Renal cortical epithelial cell (primary cell): ENCODE results near the gene SRRM3. TPM values are rescaled to one million over a fixed set of nuclear protein-coding genes. Genes with fewer than 3 reads are reported as not detected.
"Not testable (repeated sequence)": the region's sequence is repeated elsewhere in the genome, so short reads cannot be mapped to it uniquely, and the experiment has no call there.

ENCODE experiments used
- DNase-seq: peaks from one replicate; pipeline ENCODE4 v3.0.0-alpha.2; 2011; ENCODE audit warnings: low read depth
- total RNA-seq: library from RNA; depleted of rRNA; stranded (reverse); fragments of >200 nt; gene quantifications from 2 replicates; pipeline ENCODE4 v1.2.3, GENCODE V29; 2014

Gene SRRM3
- total RNA-seq, 1 donor from 2014 or later, result 0.30 TPM

DNA sequence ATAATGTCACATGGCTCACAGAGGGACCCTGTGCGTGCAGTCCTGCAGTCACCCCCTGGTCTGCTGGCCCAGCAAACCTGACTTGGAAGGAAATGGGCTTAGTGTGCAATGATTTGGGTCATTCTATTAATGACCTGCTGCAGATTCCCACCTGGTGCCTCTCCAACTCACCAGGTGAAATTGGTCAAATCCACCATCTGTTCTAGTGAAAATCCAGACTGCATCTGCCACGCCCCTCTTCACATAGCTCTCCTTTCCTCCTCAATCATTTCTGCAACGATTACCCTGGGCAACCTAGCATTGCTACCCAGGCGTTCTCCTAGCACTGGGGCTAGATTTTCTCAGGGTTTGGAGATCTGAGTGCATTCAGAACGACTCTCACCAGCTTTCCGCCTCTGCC is 29.4 kb downstream of the SRRM3 start:
- no peak for DNase-seq

DNA sequence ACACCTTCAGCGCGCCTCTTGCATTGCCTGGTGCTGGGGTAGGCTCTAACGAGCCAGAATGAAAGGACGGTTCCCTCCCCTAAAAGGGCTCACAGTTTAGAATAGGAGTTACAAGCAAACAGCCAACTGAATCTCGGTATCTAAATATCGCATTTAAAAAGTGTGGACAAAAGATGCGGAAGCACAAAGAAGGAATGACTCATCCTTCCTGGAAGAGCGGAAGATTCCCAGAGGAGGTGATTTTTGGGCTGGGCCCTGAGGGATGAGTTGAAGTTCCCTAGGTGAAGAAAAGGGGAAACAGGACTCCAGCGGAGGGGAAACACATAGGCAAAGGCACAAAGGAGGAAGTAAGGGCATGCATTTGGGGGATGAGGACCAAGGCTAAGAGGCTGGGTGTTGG is 29.9 kb downstream of the SRRM3 start:
- DNase-seq, result no peak

DNA sequence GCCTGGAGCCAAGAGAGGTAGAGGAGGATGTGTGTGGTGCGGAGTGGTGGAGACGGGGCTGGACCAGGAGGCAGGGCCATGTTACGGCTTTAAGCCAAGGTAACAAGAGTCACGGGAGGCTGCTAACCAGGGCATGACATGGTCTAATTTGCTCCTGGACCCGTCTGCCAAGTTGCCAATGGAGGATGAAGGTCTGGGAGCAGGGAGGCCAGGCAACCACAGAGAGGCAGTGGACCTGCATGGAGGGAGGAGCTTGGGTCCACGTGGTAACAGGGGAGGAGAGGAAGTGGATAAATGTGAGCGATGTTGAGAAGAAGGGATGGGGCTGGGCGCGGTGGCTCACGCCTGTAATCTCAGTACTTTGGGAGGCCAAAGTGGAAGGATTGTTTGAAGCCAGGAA is 31.0 kb downstream of the SRRM3 start:
- no peak for DNase-seq

DNA sequence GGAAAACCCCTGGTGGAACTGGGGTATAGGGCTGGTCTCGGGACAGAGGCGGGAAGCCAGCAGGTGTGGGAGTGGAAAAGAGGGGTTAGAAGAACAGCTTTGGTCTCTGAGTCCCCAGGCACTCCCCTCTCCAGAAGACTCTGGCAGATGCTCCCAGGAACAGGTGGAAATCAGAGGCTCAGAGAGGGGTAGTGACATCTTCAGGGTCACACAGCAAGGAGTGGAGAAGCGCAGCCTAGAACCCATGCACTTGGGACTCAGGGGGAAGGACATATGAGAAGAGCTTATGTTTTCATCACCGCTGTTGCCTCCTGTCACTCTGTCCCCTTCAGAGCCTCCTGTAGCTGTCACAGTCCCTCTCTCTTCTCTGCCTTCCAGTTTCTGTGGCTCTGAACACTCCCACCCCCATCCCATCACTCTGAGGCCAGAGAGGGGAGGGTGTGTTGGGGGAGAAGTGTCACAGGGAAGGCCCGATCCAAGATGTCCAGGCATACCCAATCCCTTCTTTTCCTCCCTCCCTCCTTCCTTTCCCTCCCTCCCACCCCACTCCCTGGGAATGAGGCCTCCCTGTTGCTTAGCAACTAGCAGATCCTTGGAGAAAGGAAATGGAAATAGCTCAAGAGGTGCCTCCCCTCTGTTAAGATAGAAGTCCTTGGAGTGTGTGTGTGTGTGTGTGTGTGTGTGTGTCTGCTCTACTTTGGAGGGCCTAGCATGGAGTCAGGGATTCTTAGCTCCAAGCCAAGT is 32.0 kb downstream of the SRRM3 start:
- DNase-seq, result no peak

DNA sequence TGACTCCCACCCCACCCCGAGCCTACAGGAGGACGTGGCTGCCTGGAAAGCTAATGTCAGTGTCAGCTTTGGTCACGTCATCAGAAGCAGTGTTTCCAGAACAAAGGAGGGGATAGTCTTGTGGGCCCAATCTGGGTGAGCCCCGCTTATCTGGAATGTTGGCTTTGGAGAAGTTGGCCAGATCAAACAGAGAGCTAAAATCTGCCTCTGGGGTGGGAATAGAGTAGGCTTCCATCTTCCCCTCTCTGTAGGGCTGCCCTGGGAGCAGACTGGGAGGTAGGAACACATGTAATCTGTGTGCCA is 32.5 kb downstream of the SRRM3 start:
- DNase-seq, result no peak

DNA sequence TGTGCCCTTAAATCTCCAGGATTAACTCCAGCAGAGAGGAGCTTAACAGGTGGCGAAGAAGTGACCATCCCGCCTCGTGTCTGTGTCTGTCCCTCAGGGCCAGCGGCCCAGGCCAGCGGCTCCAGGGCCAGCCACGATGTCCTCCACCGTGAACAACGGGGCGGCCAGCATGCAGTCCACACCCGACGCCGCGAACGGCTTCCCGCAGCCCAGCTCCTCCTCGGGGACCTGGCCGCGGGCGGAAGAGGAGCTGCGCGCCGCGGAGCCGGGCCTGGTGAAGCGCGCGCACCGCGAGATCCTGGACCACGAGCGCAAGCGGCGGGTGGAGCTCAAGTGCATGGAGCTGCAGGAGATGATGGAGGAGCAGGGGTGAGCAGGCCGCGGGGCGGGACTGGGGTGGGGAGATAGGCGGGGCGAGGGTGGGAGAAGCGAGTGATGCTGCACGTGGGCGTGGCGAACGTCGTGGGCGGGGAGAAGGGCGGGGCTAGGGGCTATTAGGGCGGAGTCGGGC is 33.3 kb downstream of the SRRM3 start:
- peak; percentile 57 for DNase-seq

DNA sequence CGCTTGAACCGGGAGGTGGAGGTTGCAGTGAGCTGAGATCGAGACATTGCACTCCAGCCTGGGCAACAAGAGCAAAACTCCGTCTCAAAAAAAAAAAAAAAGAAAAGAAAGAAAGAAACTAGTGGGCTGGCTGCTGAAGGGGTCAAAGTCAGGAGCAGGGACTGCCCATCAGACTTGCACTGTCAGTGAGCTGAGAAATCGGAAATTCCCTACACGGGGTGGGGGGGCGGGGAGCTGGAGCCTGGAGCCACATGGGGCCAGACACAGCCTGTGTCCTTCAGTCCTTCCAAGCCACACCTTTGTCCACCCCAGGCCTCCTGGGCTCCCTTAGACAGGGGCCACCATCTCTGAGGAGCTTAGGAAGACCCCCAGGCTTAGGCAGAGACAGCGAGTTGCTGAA is 34.5 kb downstream of the SRRM3 start:
- DNase-seq, result no peak

DNA sequence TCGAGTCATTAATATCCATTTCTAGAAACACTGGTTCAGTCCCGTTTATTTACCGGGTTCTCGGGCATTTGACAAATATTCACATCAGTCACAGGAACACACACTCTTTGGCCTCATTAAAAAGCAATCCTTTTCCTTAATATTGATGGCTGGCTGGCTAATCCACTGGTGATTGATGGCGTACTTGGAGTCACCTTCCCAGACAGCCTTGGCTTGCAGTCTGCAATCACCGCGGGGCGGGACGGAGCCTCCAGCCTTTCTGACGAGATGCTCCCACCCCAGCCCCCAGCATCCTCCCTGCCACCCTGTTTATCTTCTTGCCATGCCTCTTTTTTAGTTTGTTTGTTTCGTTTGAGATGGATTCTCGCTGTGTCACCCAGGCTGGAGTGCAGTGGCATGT is 36.6 kb downstream of the SRRM3 start:
- DNase-seq, result no peak

DNA sequence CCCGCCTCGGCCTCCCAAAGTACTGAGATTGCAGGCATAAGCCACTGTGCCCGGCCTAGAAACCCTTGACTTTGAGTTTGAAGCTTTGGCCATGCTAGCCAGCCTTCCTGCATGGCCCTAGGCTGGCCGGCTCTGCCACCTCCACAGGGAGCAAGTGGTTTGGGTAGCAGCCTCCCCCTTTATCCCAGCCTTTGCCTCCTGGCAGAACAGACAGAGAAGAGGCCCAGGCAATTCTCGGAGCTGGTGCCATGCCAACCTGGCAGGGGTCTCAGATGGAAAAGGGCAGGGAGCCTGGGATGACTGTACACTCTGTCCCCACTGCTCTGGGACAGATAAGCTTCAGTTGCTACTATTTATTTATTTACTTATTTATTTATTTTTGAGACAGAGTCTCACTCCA is 39.4 kb downstream of the SRRM3 start:
- no peak for DNase-seq

DNA sequence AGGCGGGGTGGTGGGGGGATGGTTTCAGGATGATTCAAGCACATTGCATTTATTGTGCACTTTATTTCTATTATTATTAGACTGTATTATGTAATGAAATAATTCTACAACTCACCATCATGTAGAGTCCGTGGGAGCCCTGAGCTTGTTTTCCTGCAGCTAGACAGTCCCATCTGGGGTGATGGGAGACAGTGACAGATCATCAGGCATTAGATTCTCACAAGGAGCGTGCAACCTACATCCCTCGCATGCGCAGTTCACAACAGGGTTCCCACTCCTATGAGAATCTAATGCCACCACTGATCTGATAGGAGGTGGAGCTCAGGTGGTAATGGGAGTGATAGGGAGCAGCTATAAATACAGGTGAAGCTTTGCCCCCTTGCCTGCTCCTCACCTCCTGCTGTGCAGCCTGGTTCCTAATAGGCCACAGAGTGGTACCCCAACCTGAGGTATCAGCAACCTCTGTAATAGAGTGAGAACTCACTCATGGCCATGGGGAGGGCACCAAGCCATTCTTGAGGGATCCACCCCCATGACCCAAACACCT is 40.9 kb downstream of the SRRM3 start:
- not testable (repeated sequence) for DNase-seq

DNA sequence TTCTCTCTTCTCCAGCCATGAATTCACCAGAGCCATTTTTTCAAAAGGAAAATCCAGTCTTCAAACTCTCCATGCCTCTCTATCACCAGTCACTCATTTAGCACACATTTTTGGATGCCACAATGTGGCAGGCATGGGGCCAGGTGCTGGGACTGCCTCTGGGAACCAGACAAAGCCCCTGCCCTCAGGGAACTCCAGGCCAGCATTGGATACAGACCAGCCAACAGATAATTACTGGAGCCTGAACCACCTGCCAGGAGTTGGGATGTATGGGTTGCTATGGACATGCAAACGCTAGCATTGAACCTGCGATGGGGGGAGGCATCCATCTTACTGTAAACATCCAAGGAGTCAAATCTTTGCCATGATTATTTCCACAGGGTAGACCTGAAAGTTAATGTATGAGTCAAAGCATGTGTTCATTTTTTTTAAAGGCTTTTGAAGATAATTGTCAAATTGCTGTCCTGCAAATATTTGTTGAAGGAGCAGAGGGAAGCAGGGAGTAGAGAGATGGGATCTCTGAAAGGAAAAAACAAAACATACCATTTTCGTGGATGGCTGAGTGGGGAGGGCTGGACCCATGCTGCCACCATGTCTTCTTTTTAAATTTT is 43.2 kb downstream of the SRRM3 start:
- DNase-seq, result no peak

DNA sequence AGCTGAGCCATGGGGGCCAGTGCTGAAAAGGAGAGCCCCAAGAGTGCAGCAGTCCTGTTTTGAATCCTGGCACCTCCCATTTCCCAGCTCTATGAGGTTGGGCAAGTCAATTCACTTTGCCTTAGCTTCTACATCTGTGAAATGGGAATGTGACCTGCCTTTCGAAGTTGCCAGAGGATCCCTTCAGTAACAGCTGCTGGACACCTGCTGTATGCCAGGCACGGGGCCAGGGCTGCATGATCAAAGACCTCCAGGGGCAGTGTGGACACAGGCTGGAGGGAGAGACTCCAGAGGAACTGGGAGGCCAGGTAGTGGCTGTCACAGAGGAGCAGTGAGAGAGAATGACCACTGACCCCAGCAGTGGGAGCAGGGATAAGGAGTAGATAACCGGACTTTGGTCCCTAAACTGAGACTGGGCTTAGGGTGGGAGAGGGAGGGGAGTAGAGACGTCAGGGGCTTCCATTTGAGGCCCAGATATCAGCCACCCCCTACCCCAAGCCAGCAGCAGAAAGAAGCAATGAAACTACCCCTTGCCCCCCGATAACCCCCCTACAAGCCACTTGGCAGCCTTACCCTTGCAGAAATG is 45.2 kb downstream of the SRRM3 start:
- DNase-seq, result no peak

DNA sequence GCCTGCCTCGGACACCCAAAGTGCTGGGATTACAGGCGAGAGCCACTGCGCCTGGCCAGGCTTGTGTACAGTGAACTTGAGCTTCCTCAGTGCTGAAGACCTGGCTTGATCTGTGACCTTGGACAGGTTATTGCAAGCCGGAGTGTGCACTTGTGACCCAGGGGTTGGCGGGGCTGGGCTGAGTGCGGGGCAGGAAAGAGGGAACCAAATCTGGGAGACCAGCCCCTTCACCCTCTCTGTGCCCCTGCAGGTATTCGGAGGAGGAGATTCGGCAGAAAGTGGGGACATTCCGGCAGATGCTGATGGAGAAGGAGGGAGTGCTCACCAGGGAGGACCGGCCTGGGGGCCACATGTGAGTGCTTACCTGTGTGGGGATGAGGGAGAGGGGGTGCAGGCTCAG is 46.2 kb downstream of the SRRM3 start:
- DNase-seq, result no peak

DNA sequence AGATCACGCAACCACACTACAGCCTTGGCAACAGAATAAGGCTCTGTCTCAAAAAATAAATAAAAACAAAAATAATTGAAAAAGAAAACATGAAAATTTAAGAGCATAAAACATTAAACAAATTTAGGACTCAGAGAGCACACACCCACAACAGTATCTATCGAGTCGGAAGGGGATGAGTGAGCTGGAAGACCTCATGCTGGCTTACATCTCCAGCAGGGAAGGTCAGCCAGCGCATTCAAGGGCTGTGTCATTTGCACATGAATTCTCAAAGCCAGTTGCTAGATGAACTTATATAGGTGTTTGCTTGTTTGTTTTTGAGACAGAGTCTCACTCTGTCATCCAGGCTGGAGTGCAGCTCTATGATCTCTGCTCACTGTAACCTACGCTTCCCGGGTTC is 50.3 kb downstream of the SRRM3 start:
- no peak for DNase-seq

DNA sequence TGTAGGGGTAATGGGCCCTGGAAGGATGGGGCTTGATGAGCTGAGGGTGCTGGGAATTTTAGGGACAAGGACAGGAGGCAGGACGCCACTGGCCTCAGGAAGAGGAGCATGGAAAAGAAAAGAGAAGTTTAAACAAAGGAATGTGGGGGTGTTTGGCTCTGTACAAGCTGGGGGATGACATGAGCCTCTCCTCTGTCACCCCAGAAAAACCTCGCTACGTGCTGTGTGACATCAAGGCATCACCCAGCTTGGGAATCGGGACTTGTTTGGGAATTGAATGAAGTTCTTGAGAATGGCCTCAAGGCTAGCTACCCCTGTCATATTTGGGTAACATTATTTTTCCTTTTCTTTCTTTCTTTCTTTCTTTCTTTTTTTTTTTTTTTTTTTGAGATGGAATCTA is 53.1 kb downstream of the SRRM3 start:
- no peak for DNase-seq

DNA sequence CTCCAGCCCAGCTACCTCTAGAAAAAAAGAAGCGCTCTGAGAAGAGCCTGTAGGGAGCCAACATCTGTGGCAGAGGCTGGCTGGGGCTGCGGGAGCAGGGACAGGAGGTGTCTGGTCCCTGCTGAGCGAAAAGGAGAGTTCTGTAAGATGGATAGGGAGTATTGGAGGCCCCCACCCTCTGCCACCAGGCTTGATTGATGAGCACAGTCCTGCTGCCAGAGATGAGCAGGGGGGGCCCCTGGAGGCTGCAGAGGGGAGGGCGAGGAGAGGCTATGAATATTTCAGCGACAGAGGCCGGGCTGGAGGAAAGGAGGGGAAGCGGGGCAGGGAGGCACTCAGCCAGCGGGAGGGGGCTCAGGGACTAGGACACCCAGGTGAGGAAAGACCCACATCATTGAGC is 56.3 kb downstream of the SRRM3 start:
- no peak for DNase-seq

DNA sequence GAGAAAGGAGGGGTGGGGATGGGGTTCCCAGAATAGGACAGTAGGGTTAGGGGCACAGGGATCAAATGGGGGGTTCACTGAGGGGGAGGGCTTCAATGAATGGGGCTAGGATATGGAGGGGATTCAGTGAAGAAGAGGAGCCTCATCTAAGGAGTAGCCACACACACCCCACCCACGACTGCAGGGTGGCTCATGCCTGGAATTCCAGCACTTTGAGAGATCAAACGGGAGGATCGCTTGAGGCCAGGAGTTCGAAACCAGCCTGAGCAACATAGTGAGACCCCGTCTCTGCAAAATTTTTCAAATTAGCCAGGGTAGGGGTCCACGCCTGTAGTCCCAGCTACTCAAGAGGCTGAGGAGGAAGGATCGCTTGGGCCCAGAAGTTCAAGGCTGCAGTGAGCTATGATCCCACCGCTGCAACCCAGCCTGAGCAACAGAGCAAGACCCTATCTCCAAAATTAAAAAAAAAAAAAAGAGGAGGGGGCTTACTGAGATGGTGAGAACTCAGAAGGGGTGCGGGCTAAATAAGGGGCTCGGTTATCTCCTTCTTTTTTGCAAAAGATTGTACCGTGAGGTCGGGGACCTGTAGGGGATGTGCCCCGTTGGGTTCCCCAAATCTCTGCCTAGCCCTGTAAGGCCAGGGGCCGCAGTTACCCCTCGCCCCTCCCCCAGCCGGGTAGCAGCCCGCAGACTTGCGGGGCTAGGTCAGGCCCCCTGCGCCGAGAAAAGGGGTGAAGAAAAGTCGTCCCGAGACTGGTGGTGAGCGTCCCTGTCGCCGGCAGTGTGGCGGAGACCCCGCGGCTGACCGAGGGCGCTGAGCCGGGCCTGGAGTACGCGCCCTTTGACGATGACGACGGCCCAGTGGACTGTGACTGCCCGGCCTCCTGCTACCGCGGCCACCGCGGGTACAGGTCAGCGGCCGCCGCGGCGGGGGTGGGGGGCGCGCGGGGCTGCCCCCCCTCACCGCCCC is 57.7 kb downstream of the SRRM3 start:
- DNase-seq, result no peak

DNA sequence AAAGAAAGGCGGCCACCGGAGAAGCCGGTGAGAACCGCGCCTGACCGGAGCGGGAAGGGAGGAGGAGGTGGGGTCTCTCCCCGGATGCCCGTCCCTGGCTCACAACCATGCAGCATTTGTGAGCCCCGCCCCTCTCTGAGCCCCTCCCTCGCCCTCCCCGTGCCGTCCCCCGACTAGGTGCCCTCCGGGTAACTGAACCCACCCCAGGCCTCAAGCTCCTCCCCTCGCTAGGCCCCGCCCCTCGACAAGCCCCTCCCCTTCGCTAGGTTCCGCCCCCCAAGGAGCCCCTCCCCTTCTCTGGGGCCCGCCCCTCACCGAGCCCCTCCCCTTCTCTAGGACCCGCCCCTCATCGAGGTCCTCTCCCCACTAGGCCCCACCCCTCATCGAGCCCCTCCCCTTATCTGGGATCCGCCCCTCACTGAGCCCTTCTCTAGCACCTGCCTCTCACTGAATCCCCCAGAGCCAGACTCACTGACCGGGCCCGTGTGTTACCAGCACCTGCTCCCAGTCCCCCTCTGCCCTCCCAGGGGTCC is 58.5 kb downstream of the SRRM3 start:
- no peak for DNase-seq

DNA sequence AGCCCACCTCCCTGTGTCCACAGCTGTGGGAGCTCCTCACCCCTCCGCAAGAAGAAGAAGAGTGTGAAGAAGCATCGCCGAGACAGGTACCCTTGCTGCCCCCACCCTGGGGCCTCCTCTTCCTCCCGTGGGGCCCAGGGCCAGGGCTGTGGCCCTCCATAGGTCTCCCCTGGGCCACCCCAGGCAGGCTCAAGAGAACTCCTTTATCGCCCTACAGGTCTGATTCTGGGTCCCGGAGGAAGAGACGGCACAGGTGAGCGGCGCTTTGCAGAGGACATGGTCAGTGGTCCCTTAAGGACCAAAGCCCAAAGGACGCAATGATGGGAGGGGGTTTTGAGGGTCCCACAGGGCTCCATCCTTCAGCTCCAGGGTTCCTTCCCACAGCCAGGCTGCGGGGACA is 59.6 kb downstream of the SRRM3 start:
- DNase-seq, result no peak

DNA sequence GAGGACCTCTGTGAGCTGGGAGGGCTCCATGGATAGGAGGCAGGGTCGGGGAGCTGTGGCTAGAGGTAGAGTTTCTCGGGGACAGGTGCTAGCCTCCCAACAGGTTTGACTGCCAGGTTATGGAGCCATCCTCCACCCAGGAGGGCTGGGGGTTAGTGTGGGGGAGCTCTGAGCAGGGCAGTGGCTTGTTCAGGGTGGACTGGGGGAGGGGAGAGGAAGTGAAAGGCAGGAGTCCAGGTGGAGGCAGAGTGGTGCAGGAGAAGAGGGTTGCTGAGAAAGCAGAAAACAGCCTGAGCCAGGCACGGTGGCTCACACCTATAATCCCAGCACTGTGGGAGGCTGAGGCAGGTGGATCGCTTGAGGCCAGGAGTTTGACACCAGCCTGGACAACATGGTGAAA is 60.2 kb downstream of the SRRM3 start:
- no peak for DNase-seq

DNA sequence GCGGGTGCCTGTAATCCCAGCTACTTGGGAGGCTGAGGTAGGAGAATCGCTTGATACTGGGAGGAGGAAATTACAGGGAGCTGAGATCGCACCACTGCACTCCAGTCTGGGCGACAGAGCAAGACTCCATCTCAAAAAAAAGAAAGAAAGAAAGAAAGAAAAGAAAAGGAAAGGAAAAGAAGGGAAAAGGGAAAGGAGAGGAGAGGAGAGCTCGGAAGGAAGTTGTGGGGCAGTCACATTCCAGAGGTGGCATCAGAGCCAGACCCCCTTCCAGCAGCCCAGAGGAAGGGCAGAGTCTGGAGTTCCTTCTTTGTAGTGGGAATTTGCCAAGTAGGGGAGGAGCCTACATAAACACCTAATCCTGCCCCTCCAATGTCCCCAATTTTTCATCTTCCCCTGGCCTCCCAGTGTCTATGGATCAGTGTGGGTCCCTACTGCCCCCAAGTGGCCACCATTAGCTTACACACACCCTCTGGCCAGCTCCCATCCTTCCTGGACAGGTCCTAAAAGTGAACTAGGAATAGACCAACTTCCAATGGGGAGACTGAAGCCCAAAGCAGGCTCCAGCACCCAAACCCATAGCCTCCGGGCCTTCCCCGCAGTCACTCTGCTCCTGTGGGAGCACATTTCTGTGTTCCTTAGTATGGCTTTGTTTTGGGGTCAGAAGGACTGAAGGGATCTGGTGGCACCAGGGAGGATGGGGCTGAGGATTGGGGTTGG is 61.1 kb downstream of the SRRM3 start:
- peak; percentile 49 for DNase-seq
